Left lobe of liver (tissue), 2 donors: ENCODE results near the gene SLC6A1. TPM values are rescaled to one million over a fixed set of nuclear protein-coding genes. Genes with fewer than 3 reads are reported as not detected.

Source experiments
- ATAC-seq: fragments of 200-7000 bp; cut with Tn5 transposase; one replicate; pipeline ENCODE4 v1.9.1; 2020; ENCODE audit warnings: mild to moderate bottlenecking, moderate library complexity
- DNase-seq: peaks from one replicate; pipeline ENCODE4 v3.0.0-alpha.2; 2020; ENCODE audit warnings: low spot score
- total RNA-seq: library from RNA; stranded (reverse); gene quantifications from one replicate; pipeline ENCODE4 v1.2.1, GENCODE V29; 2021
- donor health status: DM: no; HTN: no; CAD: no; lungs with moderate emphysema.
- donor health status: DM: no; HTN: yes; CAD: no.

Gene SLC6A1
- total RNA-seq, 1 donor from 2014 or later: 64.8 TPM

DNA sequence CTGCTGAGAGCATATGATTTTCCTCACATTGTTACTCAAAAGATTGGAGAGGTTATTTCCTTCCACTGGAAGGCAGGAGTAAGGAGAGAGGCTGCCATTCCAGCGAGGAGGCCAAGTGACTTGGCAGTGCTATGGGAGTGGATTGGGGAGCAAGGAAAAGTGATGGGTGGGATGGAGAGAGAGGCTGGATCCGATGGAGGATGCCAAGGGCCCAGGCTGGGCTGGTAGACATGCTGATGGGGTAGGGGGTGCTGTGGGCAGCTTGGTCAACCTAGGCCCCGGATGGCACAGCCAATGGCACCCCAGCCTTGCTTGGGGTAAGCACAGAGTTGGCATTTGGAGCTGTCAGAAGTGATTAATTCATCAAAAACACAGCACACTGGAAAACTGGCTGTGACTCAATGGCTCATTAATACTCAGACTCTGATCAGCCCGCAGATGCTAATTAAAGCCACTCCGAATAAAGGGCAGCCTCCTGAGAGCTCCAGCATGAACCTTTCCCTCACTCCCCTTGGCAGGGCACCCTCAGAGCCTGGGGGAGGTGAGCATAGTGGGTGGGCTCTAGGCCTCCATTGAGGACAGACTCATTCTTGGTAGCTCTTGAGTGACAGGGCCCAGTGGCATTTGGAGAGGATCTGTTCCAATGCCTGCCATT, 22.1 kb upstream of the SLC6A1 start:
- DNase-seq: no peak
- no peak for ATAC-seq

DNA sequence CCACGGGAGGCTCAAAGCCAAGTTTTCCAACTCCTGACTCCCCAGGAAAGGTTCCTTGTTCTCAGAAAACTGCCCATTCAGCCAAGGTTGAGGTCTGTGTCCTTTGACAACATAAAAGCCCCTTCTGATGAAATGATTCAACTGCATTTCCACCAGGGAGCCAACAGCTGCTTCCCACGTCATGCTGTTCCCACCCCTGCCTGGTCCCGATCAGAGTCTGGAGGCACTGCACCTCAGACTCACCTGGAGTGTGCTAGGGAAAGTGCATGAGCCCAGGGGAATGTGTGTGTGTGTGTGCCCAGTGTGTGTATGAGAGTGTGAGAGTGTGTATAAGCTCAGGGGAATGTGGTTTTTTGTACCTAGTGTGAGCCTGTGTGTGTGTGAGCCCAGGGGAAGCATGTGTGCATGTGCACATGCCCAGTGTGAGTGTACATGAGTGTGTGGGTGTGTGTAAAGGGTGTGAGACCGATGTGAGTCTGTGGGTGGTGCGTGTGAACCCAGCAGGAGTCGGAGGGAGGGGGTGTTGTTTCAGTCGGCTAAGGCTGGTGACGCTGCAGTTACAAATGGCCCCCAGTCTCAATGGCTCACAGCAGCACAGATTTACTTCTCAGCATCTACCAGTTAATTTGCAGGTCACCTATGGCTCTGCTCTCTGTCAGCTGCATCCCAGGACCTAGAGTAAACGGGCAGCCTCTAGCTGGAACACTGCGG, 20.3 kb upstream of the SLC6A1 start:
- no peak for ATAC-seq
- DNase-seq: no peak

DNA sequence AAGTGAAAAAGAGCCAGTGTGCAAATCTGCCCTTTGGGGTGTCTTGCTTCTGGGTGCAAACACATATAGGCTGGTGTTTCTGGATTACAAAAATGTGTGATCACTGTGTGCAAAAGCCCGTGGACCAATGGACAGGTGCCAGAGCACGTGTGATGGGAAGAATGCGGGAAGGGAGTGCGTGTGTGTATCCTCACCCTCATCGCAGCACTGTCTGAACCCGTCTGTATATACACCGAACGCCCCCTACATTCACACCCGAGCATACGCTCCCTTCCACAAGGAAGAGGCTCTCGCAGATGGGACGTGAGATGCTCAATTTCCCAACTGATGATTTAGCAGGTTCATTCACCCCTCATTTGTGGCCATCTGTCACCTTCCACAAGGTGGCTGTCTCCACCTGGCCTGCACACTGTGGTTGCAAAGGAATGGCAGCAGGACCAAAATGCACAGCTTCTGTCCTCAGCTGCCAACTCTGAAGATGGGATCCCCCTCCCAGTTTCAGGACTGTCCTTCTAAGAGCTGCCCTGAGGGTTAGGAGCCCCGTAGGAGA, 19.4 kb upstream of the SLC6A1 start:
- no peak for DNase-seq
- ATAC-seq: peak; percentile 87

DNA sequence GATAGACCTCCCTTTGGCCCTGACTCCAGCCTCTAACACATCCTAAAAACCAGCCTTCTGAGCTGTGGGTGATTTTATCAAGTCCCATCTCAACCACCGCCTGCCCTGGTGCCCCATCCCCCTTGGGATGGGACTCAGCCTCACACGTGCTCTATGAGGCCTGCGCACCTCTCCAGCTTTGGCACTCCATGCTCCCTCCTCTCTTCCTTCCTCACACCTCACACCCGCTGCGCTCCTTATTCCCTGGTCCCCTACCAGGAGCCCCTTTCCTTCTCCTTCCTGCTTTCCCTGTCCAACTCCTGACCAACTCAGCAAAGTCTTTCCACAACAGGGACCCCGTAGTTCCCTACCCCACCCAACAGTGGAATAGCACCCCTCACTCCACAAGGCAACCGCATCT, 18.4 kb upstream of the SLC6A1 start:
- no peak for ATAC-seq
- DNase-seq: no peak

DNA sequence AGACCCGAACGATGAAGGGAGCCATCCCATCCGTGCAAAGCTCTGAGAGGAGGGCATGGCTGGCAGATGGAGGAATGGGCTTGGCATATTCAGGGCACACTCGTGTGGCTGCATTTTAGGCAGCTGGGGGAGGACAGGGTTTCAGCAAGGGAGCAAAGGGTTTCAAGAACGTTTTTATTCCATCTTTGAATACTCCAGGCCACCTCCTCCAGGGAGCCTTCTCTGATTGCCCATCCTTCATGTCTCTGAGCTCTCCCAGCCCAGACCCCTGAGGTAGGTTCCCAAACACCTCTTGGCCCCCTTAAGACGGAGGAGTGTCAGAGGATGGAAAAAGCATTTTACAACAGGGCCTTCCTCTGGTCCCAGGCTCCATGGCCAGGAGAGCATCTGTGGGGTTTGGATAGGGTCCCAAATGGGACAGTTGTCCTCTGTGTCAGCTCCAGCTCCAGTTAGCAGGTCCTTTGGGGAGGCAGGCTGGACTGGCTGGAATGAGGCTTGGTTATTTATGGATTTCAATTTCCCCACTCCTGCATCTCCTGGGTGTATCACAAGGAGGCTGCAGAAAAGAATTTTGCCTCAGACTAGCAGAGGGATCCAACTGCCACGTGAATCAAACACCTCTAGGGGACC, 17.7 kb upstream of the SLC6A1 start:
- DNase-seq: no peak
- ATAC-seq: no peak

DNA sequence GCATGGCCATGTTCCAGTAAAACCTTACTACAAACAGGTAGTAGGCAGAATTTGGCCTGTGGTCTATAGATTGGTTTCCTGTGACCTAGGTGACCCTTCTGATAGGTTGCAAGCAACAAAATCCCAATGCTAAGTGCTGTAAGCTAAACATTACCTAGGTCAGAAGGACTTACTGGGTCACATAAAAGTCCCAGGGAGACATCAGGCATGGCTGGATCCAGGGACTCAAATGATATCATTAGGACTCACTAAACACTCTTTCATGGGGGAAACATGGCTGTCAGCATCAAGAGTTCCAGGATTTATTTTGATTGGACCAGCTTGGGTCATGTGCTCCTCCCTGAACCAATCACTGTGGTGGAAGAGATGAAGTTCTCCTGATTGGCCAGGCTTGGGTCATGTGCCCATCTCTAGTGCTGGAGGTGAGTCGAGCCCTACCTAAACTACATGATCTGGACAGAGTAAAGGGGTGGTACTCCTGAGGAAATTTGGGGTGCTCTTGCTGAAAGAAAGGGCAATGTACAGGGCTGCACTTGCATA, 16.8 kb upstream of the SLC6A1 start:
- DNase-seq (no peak), ATAC-seq (no peak)

DNA sequence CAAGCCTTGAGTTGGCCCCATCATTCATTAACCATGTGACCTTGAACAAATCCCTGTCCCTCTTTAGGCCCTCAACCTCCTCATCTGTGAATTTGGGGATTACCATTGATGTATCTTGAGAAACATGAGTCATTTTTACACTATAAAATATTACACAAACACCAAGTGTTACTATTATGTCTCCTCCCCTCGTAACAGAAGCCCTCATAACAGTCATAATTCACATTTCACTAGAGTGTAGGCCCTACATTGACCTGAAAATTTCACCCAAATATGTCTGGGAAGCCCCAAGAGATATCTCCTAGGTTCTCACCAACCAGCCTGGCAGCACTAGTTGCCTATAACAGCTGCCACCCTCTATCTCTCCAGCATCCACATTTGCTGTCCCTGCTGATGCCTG, 15.8 kb upstream of the SLC6A1 start:
- DNase-seq: no peak

DNA sequence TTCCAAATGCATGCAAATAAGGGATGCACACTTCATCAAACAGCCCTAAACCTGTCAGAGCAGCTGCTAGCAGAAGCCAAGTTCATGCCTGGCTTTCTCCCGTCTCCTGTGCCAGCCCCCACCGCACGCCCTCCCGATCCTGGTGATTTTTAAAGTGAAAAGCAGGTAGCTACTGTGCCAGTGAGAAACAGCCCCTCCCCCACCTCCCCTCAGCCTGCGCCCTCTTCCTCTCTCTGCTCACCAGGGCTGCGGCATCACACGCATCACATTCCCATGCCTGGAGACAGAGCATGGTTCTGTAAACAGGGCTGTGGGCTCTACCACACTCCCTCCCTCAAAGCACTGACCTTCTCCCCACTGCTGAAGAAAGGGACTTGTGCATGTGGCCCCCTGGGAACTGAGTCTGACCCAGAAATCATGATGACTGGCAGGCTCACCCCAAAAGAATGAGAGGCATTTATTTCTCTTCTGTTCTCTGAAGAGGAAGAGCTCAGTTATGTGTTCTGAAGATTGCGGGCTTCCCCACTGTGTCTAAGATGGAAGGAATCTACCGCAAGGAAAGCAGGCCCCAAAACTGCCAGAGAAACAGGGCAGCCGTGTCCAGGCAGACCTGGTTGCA, 14.5 kb upstream of the SLC6A1 start:
- DNase-seq: no peak

More for the DNA sequence above, 15.8 kb upstream of the SLC6A1 start:
- ATAC-seq: no peak

DNA sequence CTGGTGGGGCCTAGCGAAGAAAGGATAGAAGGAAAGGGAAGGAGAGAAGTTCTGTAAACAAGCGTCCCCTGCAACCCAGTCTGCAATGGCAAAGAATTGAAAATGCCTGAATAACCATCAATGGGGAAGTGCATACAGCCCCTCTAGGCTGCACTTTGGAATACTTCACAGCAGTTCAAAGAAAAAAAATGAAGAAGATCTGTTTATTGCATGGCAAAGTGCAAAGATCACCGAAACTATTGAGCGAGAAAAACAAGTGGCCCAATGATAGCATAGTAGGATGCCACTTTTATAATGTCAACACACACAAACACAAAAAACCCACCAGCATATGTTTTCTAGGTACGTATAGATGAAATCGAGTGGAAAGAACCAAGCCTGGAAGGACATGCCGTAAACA, 13.6 kb upstream of the SLC6A1 start:
- DNase-seq: no peak
- ATAC-seq: no peak

More for the DNA sequence above, 14.5 kb upstream of the SLC6A1 start:
- no peak for ATAC-seq

DNA sequence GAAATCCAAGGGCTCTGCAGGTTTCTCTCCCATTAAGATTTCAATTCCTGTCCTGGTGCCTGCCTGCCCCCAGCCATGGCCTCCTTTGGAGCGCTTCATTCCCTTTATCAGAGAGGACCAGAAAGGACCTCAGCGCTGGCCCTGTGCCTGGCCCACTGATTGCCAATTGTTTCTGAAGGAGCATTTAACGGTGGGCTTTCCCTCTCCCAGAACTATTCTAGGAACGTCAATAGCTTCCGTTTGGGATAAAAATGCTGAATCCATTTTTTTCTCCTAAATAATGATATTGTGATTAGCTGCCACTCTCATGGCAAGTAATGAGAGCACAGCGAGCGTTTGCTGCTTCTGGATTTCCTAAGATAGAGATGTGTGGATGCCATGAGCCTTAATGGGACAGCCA, 12.2 kb upstream of the SLC6A1 start:
- ATAC-seq: no peak
- DNase-seq: no peak

DNA sequence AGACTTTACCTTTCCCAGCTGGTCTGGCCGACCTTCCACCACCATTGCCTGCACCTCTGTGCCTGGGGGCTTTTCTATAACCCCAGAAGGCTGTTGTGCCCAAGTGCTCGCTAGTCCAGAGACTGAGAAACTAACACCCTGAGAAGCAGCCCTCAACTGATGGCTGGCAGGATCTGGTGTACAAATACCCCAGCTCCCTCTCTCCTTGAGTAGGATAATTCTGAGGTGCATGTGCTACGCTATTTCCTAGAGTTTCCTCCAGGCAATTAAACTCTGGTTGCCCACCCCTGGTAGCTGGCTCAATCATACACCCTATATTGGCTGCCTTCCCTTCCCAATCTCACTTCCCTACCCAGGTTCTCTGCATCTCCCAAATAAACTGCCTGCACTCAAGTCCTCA, 11.5 kb upstream of the SLC6A1 start:
- DNase-seq (no peak), ATAC-seq (no peak)

DNA sequence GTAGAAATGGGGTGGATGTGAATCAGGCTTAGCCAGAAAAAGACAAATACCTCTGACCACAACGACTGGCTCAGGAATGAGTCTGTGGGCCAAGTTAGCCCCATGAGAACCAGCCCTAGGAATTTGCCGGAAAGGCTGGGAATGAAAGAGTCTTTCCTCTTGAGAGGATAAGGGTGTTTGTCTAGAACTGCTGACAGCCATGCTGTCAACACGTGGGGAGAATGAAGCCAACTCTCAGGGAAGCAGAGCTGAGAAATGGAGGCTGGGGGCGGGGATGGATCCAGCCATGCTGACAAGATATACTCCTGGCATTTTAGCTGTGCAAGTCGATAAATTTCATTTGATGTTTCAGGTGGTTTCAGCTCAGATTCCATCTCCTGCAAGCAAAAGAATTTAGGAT, 10.6 kb upstream of the SLC6A1 start:
- no peak for ATAC-seq

DNA sequence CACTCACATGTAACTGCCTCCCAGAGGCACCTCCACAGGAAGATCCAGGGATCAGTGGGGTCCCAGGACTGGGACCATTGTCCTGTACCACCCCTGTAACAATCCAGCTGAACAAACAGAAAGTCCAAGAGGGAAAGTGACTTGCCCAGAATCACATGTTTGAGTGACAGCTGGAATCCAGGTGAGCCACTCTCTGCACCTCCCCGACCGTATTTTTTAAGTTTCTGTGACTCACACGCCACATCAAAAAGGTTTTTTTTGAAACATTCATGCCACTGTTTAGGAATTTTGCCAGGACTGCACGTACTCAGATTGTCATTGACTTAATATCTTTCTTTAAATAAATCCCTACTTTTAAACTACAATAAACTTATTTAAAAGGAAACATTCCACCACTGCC, 9.8 kb upstream of the SLC6A1 start:
- peak; percentile 7 for ATAC-seq
- DNase-seq: no peak

More for the DNA sequence above, 10.6 kb upstream of the SLC6A1 start:
- DNase-seq: no peak

DNA sequence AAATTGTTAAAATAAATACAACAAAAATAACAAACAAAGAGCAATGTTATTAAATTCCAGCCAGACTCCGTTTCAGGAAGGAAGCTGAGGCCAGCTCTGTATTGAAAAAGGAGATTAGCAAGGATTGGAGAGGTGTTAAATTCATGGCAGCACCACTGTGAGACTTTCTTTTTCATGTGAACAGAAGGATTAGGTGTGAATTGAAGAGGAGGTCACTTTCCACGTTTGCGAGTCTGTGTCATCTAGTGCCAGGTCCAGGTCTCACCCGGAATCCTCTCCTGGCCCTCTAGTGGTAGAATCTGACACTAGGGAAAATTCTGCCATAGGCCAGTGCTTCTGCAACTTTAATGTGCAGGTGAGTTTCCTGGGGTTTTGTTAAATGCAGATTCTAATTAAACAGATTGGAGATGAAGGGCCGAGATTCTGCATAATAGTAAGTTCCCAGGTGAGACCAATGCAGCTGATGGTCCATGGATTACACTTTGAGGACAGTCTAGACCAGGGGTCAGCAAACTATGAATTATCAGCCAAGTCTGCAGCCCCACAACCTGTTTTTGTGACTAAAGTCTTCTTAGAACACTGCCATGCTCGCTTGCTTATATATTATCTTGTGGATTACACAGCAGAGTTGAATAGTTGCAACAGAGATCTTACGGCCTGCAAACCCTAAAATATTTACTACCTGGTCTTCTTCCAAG, 9.2 kb upstream of the SLC6A1 start:
- ATAC-seq (peak; percentile 76), DNase-seq (peak; percentile 53)

DNA sequence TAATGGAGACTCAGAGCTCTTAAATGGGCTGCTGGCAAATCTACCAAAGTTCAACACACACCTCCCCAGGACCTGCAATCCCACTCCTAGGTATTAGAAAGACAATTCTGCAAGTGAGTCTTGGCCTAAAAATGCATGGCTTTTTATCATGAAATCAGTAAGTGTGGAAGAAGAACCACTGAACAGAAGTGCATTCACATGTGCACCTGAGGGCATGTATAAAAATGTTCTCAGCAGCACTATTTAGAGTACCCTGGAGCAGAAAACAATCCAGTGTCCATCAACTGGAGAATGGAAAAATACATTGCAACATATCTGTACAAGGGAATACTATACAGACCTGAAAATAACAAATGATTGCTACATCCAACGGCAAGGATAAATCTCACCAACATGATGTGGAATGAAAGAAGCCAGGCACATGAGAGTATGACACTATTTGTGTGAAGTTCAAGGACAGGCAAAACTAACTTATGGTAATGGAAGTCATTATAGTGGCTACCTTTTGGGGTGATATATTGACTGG, 8.1 kb upstream of the SLC6A1 start:
- no peak for ATAC-seq
- DNase-seq: no peak

DNA sequence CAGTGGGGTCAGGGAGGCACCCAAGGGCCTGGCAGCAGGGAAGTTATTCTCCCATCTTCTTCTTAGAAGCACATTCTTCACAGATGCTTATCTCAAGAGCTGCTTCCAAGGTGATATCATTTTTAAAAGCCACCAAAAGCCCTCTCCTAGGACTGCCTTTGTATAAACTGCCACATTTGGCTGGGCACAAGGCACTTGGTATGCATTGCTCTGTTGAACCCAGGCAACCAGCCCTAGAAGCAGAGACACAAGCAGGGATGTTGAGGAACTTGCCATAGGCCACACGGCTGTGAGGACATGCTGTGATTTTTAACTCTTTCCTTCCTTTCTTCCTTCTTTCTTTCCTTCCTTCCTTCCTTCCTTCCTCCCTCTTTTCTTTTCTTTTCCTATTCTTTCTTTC, 7.4 kb upstream of the SLC6A1 start:
- DNase-seq (no peak), ATAC-seq (no peak)

DNA sequence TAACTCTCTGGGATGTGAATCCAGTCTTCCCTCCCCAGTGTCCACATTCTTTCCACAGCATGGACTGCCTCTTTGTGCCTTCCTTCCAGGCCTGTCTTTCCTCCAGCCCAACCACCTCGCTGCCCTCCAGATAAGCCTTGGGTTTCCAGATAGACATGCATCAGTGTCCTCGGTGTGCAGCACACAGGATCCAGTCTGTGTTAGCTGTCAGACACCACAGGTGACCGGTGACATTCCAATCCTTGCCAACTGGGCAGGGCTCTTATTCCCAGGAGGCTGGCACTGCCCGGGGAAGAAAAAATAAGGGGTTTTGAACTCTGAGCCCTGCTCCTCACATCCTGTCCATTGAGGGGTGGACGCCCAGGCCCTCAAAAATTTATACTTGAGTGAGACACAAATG, 6.0 kb upstream of the SLC6A1 start:
- DNase-seq (peak; percentile 73), ATAC-seq (peak; percentile 72)

DNA sequence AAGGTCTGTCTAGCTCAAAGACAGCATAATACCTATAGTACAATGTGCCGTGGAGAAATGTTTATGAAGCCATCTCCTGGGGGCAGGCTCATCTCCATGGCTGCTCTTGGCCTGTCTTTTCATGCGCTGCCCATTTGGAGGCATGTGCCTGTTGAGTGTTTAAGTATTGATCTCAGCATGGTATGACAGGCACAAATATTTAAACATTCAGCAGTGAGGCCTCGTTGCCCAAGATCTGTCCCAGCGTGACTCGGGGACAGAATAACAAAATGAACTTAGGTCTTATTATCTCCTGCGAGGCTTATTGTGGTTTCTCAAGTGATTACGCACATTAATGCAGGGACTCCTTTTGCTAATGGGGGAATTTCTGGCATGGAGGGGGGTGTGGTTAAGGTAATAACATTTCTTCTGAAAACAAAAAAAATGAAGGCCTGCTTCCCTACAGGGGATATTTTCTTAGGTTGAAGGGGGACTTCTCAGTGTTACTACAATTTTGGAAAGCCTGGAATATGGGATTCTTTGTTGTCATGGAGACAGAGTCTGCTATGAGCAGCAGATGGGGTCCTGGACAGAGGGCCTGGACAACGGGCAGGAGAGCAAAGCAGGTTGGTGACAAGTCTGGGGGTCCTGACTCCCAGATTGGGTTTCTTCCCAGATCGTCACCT, 4.4 kb upstream of the SLC6A1 start:
- peak; percentile 87 for DNase-seq
- peak; percentile 51 for ATAC-seq

DNA sequence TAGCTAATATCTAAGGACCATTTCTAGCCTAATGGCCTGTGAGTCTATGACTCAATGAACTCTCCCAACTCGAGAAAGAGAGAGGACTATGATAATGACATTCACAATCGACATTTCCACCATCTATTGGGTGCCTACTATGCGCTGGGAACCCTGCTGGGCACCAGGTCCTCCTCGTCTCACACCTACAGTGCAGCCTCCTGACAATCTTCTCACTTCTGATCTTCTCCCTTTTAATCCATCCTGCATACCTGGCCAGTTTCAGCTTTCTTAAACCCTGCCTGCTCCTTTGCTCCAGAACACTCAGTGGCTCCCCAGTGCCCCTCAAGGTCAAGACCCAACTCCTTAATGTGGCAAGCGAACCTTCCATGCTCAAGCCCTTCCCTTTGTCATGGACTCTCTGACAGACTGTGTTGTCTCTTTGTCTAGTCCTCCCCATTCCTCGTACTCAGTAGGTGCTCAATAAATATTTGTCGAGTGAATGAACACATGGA, 3.5 kb upstream of the SLC6A1 start:
- no peak for DNase-seq
- no peak for ATAC-seq
